Putamen (tissue), 1 donor: ENCODE measurements around the gene RBM45.
"Not testable (repeated sequence)": the region's sequence is repeated elsewhere in the genome, so short reads cannot be mapped to it uniquely, and the experiment has no call there.

ENCODE experiments used
- DNase-seq: peaks from one replicate; pipeline ENCODE4 v3.0.0-alpha.2; 2016; ENCODE audit warnings: low spot score

RBM45 gene, protein sequence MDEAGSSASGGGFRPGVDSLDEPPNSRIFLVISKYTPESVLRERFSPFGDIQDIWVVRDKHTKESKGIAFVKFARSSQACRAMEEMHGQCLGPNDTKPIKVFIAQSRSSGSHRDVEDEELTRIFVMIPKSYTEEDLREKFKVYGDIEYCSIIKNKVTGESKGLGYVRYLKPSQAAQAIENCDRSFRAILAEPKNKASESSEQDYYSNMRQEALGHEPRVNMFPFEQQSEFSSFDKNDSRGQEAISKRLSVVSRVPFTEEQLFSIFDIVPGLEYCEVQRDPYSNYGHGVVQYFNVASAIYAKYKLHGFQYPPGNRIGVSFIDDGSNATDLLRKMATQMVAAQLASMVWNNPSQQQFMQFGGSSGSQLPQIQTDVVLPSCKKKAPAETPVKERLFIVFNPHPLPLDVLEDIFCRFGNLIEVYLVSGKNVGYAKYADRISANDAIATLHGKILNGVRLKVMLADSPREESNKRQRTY

GRCh38 chr2:178112202-178113152 is at the start of gene RBM45:
RBM45 (plus strand) TSS chr2:178112437; CDS start chr2:178112547, 110 bp downstream.
- DNase-seq: peak; percentile 87

- no peak for DNase-seq
These were observed 45.9 kb upstream of the RBM45 start for GRCh38 chr2:178066324-178066723.

GRCh38 chr2:178066890-178067669 is 45.2 kb upstream of the RBM45 start:
- no peak for DNase-seq

- DNase-seq: no peak
These were observed 43.3 kb upstream of the RBM45 start for GRCh38 chr2:178068823-178069454.

DNA sequence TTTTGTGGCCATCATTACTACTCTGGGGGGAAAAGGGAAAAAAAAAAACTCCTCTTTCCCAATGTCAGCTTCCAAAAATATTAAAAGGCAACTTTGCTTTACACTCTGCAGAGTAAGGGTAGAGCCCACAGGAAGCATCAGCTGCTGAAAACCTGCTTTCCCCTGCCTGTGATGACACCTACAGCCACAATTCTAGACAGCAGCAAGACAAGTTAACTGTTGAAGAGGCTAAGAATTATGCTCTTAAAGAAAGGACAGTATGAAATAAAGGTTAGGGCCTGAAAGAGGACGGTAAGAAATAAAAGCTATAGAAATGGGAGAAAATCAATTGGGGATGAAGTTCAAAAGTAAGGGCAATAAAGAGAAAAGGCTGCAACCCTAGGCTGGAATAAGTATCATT is 42.7 kb upstream of the RBM45 start:
- DNase-seq: no peak

GRCh38 chr2:178070824-178071223 is 41.4 kb upstream of the RBM45 start:
- no peak for DNase-seq

DNA sequence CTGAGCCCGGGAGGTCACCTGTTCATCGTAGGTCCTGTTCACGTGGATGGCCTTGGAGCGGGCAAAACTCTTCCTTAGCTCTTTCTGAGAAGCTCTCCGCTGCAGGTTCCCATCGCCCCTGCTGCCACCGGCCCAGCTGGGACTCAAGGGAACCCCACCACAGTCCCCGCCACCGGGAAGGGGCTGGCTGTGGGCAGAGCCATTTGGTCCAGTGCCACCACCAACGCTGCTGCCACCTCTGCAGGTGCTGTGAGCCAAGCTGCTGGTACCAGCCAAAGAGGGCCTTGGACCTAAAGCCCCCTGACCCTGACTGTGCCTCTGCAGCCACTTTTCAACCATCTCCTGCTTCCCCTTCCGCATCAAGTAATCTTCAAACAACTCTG is 40.2 kb upstream of the RBM45 start:
- no peak for DNase-seq

- peak; percentile 0 for DNase-seq
These were observed 39.6 kb upstream of the RBM45 start, which contains the start of gene PDE11A for GRCh38 chr2:178072383-178073301. PDE11A (minus strand) TSS chr2:178072777; CDS start chr2:178072437, 340 bp downstream.

- DNase-seq: no peak
These were observed 37.9 kb upstream of the RBM45 start for GRCh38 chr2:178074123-178075005.

DNA sequence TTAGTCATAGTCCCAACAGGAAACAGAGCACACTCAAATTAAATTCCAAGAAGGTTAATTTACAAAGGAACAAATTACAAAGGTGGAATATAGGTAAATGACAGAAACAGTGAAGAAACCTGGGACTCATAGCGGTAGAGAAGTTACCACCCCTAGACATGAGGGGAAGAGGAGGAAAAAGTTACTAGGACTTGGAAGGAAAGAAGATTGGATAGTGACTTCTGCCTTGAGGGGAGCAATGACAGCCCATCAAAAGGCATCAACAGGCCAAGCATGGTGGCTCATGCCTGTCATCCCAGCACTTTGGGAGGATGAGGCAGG is 37.3 kb upstream of the RBM45 start:
- no peak for DNase-seq

DNA sequence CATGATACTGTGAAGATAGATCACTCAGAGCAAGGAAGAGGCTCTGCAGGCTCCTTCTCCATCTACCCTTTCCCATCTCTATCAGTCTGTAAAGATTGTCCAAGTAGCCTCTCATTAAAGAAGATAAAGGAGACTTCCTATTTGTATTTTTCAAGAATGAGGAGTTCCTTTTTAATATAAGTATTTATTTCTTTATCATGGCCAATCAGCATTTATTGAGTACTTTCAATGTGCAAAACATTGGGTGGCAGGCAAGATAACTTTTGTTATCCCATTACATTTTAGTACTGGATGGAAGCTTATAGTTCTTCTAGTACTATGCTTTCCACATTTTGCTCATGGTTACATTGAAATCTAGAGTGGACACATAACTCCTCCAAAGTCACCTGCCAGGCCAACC is 36.1 kb upstream of the RBM45 start:
- no peak for DNase-seq

DNA sequence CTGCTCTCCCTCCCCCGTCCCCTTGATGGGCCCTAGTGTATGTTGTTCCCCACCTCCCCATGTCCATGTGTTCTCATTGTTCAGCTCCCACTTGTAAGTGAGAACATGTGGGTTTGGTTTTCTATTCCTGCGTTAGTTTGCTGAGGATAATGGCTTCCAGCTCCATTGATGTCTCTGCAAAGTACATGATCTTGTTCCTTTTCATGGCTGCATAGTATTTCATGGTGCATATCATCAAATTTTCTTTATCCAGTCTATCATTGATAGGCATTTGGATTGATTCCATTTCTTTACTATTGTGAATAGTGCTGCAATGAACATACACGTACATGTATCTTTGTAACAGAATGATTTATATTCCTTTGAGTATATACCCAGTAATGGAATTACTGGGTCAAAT is 33.0 kb upstream of the RBM45 start:
- not testable (repeated sequence) for DNase-seq

DNA sequence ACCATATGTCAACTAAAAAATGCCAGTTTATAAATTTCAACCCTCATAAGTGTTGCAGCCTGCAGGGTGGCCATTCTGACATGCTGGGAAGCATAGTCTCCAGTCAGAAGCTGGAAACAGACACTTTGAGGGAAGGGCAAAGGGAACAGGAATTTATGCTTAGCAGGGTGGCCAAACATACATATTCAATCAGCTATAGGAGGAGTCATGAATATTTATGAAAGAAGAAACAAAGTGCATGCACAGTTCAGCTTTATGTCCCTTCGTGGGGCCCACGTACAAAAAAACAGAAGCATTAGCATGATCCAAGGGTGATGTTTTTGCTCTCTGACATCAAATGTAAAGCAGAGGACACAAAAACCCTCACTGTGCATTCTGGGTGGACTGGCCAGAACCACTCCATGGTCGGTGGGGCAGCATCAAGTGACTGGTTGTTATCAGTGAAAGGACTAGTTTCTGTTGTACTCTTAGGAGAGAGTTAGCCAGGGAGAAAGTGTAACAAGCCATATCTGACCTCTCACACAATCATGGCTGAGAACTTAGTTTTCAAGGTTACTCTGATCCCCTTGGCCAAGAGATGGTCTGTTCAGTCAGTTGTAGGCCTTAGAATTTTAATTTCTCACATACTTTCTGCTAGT is 29.7 kb upstream of the RBM45 start:
- DNase-seq: no peak

DNA sequence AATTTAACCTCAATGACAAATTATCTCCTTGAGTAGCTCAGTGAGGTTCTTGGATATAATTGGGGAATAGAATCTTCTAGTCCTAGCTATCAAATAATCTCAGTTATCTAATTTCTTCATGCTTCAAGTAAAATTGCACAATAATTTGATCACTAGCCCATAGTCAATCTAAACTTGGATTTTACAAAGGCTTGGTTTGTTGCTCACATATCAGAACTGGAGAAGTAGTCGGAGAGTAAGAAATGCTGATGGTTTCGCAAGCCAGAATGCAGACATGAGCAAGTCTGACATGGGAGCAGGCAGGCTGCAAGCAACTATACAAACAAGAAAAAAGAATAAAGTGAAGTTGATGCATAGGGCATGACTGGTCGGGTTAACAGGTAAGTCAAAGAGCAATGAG is 28.0 kb upstream of the RBM45 start:
- DNase-seq: no peak

- DNase-seq: no peak
These were observed 23.4 kb upstream of the RBM45 start for GRCh38 chr2:178088774-178089270.

GRCh38 chr2:178093471-178093870 is 18.8 kb upstream of the RBM45 start:
- no peak for DNase-seq

DNA sequence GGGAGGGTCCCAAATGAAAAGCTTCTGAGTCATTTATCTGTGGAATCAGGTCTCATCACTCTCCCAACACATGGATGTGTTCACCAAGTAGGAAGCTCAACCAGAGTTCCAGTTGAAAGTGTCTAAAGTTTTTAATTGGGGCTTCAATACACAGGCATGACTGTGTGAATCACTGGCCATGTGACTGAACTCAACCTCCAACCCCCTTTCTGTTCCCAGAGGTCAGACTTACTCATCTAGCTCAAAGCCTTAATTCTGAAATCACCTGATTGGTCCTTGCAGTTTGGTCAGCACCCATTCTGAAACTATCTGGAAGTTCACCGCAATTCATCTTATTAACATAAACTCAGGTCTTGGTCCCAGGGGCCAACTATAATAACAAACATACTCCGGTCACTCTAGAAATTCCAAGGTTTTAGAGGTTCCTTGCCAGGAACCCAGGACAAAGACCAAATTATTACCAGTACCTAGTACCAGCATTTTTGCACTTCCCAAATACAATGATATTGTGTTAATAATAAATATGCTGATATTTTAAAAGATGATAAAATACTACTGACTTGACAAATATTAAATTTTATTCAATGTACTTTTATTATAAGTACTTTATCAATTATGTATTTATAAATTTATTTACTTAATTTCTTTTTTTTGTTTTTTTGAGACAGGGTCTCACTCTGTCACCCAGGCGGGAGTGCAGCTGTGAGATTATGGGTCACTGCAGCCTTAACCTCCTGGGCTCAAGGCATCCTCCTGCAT is 10.7 kb upstream of the RBM45 start:
- DNase-seq: no peak

DNA sequence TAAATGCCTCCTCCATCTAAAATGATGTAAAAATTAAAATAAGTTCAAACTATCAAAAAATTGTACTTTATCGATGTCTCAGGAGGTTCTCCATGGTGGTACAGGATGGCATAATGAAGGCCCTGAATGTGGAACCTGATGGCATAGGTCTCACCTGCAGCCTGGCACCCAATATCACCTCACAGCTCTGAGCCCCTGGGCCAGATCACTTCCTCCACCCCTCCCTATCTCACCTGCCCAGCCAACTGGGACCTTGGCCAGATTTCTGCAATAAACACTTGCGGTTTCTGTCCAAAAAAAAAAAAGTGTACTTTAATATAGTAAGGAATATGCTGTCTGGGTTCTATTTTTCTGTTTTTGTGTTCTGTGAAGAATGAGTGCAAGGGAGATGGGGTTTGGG is 6.7 kb upstream of the RBM45 start:
- no peak for DNase-seq
